NCI-H2227 (cell line): ENCODE data around the gene MYL3.
"Not testable (repeated sequence)": the region's sequence is repeated elsewhere in the genome, so short reads cannot be mapped to it uniquely, and the experiment has no call there.

Experiments used
- DNase-seq: peaks from one replicate; lab custom pipeline; 2025; ENCODE audit not compliant: unreplicated experiment; lab: John Stamatoyannopoulos, UW

Gene MYL3

GRCh38 chr3:46831316-46831715, 31.9 kb downstream of the MYL3 start:
- no peak for DNase-seq

DNA sequence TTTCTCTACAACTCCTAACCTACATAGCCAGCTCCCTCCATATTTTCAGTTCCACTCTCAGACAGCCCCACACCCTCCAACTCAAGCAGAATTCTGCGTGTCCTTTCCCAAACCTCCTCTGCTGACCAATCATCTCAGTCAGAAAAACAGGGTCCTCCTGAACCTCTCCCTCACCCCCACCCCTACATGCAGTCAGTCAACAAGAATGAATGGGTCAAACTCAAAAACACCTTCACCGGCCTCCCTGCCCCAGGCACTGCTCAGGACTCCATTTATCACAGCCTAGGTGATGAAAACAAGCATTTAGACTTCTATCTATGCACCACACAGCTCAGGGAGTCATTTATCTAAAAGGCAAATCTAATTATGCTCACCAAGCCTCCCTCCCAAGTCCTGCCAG, 32.4 kb downstream of the MYL3 start:
- DNase-seq, result no peak

DNA sequence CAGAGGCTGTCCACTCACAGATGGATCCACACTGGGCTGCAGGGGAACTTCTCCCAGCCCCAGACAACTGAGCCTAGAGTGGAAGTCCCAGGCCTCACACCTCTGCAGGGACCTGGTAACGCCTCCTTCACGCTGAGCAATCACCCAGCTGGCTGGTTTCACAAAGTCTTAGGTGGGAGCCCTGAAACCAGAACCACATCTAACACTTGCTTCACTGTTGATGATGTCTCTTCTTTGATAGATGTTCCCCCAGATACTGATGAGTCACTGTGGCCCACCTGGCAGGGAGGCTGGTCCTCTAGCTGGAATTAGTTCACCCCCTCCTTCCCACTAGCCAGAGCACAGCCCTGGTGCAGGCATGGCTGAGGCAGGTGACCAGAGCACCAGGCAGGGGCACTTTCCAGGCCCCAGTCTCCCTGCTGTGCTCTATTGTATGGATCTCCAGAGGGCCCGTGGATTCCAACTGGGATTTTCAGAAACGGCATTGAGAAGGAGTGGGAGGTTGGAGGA, 33.5 kb downstream of the MYL3 start:
- DNase-seq, result no peak

GRCh38 chr3:46825450-46825849, 37.8 kb downstream of the MYL3 start:
- no peak for DNase-seq

DNA sequence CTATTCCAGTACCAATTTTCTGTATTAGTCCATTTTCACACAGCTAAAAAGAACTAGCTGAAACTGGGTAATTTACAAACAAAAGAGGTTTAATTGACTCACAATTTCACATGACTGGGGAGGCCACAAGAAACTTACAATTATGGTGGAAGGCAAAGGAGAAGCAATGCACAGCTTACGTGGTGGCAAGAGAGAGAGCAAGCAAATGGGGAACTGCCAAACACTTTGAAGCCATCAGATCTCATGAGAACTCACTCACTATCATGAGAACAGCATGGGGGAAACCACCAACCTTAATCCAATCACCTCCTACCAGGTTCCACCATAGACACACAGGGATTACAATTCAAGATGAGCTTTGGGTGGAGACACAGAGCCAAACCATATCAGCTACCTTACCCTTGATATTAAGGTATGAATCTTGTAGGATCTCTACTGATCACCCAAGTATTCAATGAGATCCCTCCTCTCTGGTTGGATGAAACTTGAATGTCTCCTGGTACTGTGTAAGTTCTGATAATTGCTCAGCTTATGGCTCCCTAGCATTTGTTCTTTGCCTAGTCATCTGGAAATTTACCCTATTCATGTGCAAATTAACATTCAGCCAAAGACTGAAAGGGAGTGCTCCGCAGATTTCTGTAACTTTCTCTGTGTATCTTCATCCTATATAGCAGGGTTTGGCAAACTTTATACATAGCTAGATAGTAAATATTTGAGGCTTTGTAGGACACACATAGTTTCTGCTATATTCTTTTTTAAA, 38.9 kb downstream of the MYL3 start:
- no peak for DNase-seq

GRCh38 chr3:46823314-46823713, 39.9 kb downstream of the MYL3 start:
- not testable (repeated sequence) for DNase-seq

DNA sequence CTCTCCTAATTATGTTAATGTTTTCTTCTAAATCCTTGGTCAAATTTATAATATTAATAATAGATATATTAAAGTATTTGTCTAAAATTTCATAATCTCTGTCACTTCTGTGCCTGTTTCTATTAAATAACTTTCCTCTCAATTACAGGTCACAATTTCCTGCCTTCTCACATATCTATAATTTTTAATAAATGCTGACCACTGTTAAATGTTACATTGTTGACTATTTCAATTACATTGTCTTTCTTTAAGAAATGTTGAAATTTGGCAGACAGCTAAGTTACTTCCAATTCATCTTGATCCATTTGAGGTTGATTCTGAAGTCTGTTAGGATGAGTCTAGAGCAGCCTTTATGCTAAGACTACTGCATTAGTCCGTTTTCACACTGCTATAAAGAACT, 41.7 kb downstream of the MYL3 start:
- no peak for DNase-seq

- no peak for DNase-seq
Measured at GRCh38 chr3:46820852-46821251, 42.4 kb downstream of the MYL3 start.

- no peak for DNase-seq
Measured at GRCh38 chr3:46812237-46812791, 50.9 kb downstream of the MYL3 start.

- DNase-seq, result no peak
Measured at GRCh38 chr3:46811615-46812236, 51.5 kb downstream of the MYL3 start.

DNA sequence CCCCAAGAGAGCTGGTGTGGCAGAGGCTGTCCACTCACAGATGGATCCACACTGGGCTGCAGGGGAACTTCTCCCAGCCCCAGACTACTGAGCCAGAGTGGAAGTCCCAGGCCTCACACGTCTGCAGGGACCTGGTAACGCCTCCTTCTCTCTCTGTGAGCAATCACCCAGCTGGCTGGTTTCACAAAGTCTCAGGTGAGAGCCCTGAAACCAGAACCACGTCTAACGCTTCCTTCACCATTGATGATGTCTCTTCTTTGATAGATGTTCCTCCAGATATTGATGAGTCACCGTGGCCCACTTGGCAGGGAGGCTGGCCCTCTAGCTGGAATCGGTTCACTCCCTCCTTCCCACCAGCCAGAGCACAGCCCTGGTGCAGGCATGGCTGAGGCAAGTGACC, 54.5 kb downstream of the MYL3 start:
- not testable (repeated sequence) for DNase-seq
